GM12878 (cell line): Measurements from ENCODE around the gene BMPR2. TPM values are rescaled to one million over a fixed set of nuclear protein-coding genes. Genes with fewer than 3 reads are reported as not detected.

Experiments
- ASH2L ChIP-seq: fragments of 300-600, 200-600 bp; sonication (generic); IDR thresholded peaks from 2 replicates; pipeline ENCODE4 v1.6.1; 2017; ENCODE audit warnings: low read depth, mild to moderate bottlenecking, borderline replicate concordance
- BACH1 ChIP-seq: fragments of 450-650 bp; IDR thresholded peaks from 2 replicates; pipeline ENCODE4 v1.6.1; 2017; ENCODE audit warnings: mild to moderate bottlenecking, borderline replicate concordance
- BHLHE40 ChIP-seq, 2 experiments: fragments of 450-650 bp in 1 of 2; IDR thresholded peaks; 2 replicates each; pipeline ENCODE4 v1.6.1; 2011 to 2017; ENCODE audit warnings: low read depth in 2 of 2, borderline replicate concordance in 1 of 2, improper control_type of control experiment in 1 of 2, low read length in 1 of 2, mild to moderate bottlenecking in 1 of 2
- CBX3 ChIP-seq: fragments of 200-600 bp; sonication (generic); IDR thresholded peaks from 2 replicates; pipeline ENCODE4 v1.6.1; 2016; ENCODE audit warnings: low read depth, borderline replicate concordance
- CHD2 ChIP-seq: IDR thresholded peaks from 2 replicates; pipeline ENCODE4 v1.6.1; 2011; ENCODE audit warnings: low read depth, low read length, improper control_type of control experiment, borderline replicate concordance
- EP300 ChIP-seq, 2 experiments: fragments of 150-350 bp in 1 of 2; IDR thresholded peaks; 2 replicates each; pipeline ENCODE4 v1.6.1; 2011 to 2012; ENCODE audit warnings: low read depth in 2 of 2, low read length in 2 of 2, borderline replicate concordance in 1 of 2, improper control_type of control experiment in 1 of 2, inconsistent platforms in 1 of 2; ENCODE audit not compliant: control insufficient read depth in 1 of 2
- ETV6 ChIP-seq, 2 experiments: fragments of 450-650 bp in 1 of 2; IDR thresholded peaks in 1 of 2; conservative IDR thresholded peaks in 1 of 2; 2 replicates each; pipeline ENCODE4 v1.6.1; 2014; ENCODE audit warnings: antibody characterized with exemption in 1 of 2, borderline replicate concordance in 1 of 2, low read depth in 1 of 2, mild to moderate bottlenecking in 1 of 2, moderate library complexity in 1 of 2
- FOXK2 ChIP-seq: fragments of 450-650 bp; IDR thresholded peaks from 2 replicates; pipeline ENCODE4 v1.6.1; 2017; ENCODE audit warnings: mild to moderate bottlenecking, moderate library complexity
- FOXM1 ChIP-seq: IDR thresholded peaks from 2 replicates; pipeline ENCODE4 v1.6.1; 2012; ENCODE audit warnings: low read depth, mild to moderate bottlenecking, inconsistent platforms, low read length, moderate library complexity
- HCFC1 ChIP-seq: fragments of 150-350 bp; IDR thresholded peaks from 2 replicates; pipeline ENCODE4 v1.6.1; 2014; ENCODE audit warnings: low read length
- HDGF ChIP-seq: fragments of 450-650 bp; IDR thresholded peaks from 2 replicates; pipeline ENCODE4 v1.6.1; 2016; ENCODE audit warnings: antibody characterized with exemption
- MEF2A ChIP-seq: IDR thresholded peaks from 2 replicates; pipeline ENCODE4 v1.6.1; 2011; ENCODE audit warnings: low read depth, mild to moderate bottlenecking, low read length, moderate library complexity; ENCODE audit not compliant: insufficient read depth
- MTA2 ChIP-seq: fragments of 450-650 bp; IDR thresholded peaks from 2 replicates; pipeline ENCODE4 v1.6.1; 2016; ENCODE audit warnings: low read depth, mild to moderate bottlenecking, moderate library complexity
- MXI1 ChIP-seq: fragments of 150-350 bp; IDR thresholded peaks from 2 replicates; pipeline ENCODE4 v1.6.1; 2011; ENCODE audit warnings: low read depth, mild to moderate bottlenecking, inconsistent platforms, low read length, improper control_type of control experiment
- MYB ChIP-seq: fragments of 150-350 bp; IDR thresholded peaks from 2 replicates; pipeline ENCODE4 v1.6.1; 2014; ENCODE audit warnings: mild to moderate bottlenecking, low read depth, low read length, borderline replicate concordance
- NBN ChIP-seq: fragments of 450-650 bp; IDR thresholded peaks from 2 replicates; pipeline ENCODE4 v1.6.1; 2016
- NRF1 ChIP-seq: conservative IDR thresholded peaks from 2 replicates; pipeline ENCODE4 v1.6.1; 2011; ENCODE audit warnings: mild to moderate bottlenecking, low read depth, low read length, improper control_type of control experiment
- PML ChIP-seq: IDR thresholded peaks from 2 replicates; pipeline ENCODE4 v1.6.1; 2012; ENCODE audit warnings: low read length, inconsistent platforms
- RB1 ChIP-seq: fragments of 450-650 bp; formaldehyde crosslinking; IDR thresholded peaks from 2 replicates; pipeline ENCODE4 v1.6.1; 2017; ENCODE audit warnings: mild to moderate bottlenecking, borderline replicate concordance
- RELA ChIP-seq: fragments of 450-650 bp; IDR thresholded peaks from 2 replicates; pipeline ENCODE4 v1.8.0; 2014; ENCODE audit warnings: borderline replicate concordance; ENCODE audit not compliant: partially characterized antibody
- RUNX3 ChIP-seq: IDR thresholded peaks from 2 replicates; pipeline ENCODE4 v1.6.1; 2012; ENCODE audit warnings: low read length, inconsistent platforms
- SIN3A ChIP-seq: IDR thresholded peaks from 2 replicates; pipeline ENCODE4 v1.6.1; 2012; ENCODE audit warnings: low read depth, low read length, improper control_type of control experiment
- SMAD1 ChIP-seq: fragments of 450-650 bp; IDR thresholded peaks from 2 replicates; pipeline ENCODE4 v1.6.1; 2018; ENCODE audit warnings: mild to moderate bottlenecking, low read depth; ENCODE audit not compliant: partially characterized antibody
- SMC3 ChIP-seq: IDR thresholded peaks from 2 replicates; pipeline ENCODE4 v1.6.1; 2011; ENCODE audit warnings: low read length, improper control_type of control experiment, borderline replicate concordance
- TARDBP ChIP-seq: IDR thresholded peaks from 2 replicates; pipeline ENCODE4 v1.6.1; 2016; ENCODE audit warnings: borderline replicate concordance
- TCF7 ChIP-seq: IDR thresholded peaks from 2 replicates; pipeline ENCODE4 v1.6.1; 2014; ENCODE audit warnings: antibody characterized with exemption, borderline replicate concordance
- ZBTB11 ChIP-seq: fragments of 450-650 bp; formaldehyde crosslinking; IDR thresholded peaks from 2 replicates; pipeline ENCODE4 v1.5.0; 2022; ENCODE audit warnings: mild to moderate bottlenecking, missing genetic modification characterization
- polyA plus RNA-seq, 11 experiments: library from polyadenylated mRNA; depleted of rRNA in 4 of 11; unstranded in 6 of 11; stranded (reverse) in 5 of 11; fragments of >200 nt; fragmentation: Nextera tagmentation in 4 of 11; fragmentation: Illumina TruSeq in 1 of 11; extraction: Ambion mirVana in 4 of 11; extraction: Trizol in 1 of 11; gene quantifications; 1 replicate in 1 of 11; 2 replicates in 10 of 11; pipeline versions ENCODE4 v1.2.1 to v1.2.3, GENCODE V29; 2011 to 2016; ENCODE audit warnings: inconsistent platforms in 2 of 11, missing spikeins in 2 of 11, low read depth in 1 of 11
- total RNA-seq, 4 experiments: library from RNA; depleted of rRNA in 3 of 4; stranded (reverse); fragments of >200 nt in 3 of 4; fragmentation: Illumina TruSeq in 1 of 4; extraction: Trizol in 1 of 4; gene quantifications; 2 replicates each; pipeline versions ENCODE4 v1.2.1 to v1.2.3, GENCODE V29; 2013 to 2021

BMPR2 gene
- total and polyA plus RNA-seq, 10 of the 15 experiments (the other 5 are each of a cell fraction or from before 2014, with no cell fraction given), result 2.4 to 33.0 (median 7.1) TPM

DNA sequence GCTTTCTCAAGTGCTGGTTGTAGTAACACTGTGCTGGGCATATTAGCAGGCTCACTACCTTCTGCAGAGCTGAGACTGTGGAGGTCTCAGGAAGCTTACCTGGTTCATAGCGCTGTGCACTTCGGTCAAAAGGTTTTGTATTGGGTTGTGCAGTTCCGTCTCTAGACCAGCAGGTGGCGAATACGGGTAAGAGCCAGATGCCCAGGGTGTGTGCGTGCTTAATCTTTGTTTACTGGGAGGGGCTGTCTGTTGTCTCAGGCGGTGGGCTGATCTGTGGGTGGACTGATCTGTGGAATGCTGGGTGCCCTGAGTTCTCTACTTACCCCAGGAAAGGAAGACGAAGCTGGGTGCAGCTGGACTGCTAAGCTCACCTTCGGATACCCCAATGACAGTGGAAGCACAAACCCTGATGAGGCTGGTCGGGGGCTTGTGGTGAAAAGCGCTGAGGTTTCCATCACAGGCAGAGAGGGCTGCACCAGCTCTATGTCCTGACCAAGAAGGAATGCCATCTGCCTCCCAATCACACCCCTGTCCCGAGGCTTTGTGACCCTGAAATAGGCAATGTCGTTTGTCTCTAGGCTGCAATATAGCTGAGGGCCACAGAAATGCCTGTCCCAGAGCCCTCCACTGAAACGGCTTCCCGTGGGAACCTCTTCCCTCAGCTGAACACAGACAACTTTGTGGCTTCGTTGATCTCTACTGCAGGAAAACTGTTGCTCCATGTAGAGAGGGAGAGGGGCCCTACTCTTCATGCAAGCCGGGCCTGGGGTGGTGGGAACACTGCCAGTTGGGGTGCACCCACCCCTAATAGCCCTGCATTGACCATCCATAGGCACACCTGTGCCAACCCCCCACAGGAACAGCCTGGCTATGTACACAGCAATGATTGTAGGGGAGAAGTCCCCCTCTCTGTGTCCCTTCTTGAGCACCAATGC lies 212.8 kb downstream of the BMPR2 start (continued):
- no peak for TF ChIP-seq BACH1
- no peak for TF ChIP-seq ASH2L
- no peak for TF ChIP-seq ETV6 (conservative IDR thresholded peaks at IDR 0.05 in 1 of 2, IDR thresholded peaks at IDR 0.05 in 1 of 2; ENCODE audit: borderline replicate concordance in 1 of 2, low read depth in 1 of 2)
- TF ChIP-seq MXI1, result 0 out of 2 replicates have a peak, but pooled peaks have one; percentile 21
- peak in 1 of 2 experiments; percentile 29; a peak in 1 of 4 replicates for TF ChIP-seq EP300 (IDR thresholded peaks at IDR 0.05; ENCODE audit: borderline replicate concordance in 1 of 2, control insufficient read depth in 1 of 2, low read depth in 2 of 2, low read length in 2 of 2)
- TF ChIP-seq MEF2A, result no peak
- TF ChIP-seq FOXK2, result no peak
- TF ChIP-seq CHD2, result no peak
- TF ChIP-seq SIN3A, result peak; percentile 40; the same call in 1 of the 2 replicates
- 0 out of 2 replicates have a peak, but pooled peaks have one; percentile 30 for TF ChIP-seq NBN
- no peak for TF ChIP-seq TARDBP
- peak; percentile 22 to 32; a peak in 3 of 4 replicates for TF ChIP-seq BHLHE40 (IDR thresholded peaks at IDR 0.05; ENCODE audit: borderline replicate concordance in 1 of 2, low read depth in 2 of 2, low read length in 1 of 2)
- TF ChIP-seq RB1, result no peak
- TF ChIP-seq ZBTB11 (CRISPR knock-in tag), result no peak
- no peak for TF ChIP-seq NRF1
- peak; percentile 37; the same call in 1 of the 2 replicates for TF ChIP-seq RUNX3
- no peak for TF ChIP-seq MYB
- no peak for TF ChIP-seq TCF7
- TF ChIP-seq MTA2, result no peak
- no peak for TF ChIP-seq RELA
- no peak for TF ChIP-seq PML
- TF ChIP-seq FOXM1, result no peak
- TF ChIP-seq HDGF, result no peak
- TF ChIP-seq CBX3, result no peak
- no peak for TF ChIP-seq SMAD1
- no peak for TF ChIP-seq HCFC1
- TF ChIP-seq SMC3, result peak; percentile 95
